Spleen (tissue), 11 donors: ENCODE data around the gene SPATA4. TPM values are rescaled to one million over a fixed set of nuclear protein-coding genes. Genes with fewer than 3 reads are reported as not detected.

Experiments
- DNase-seq: peaks from one replicate; pipeline ENCODE4 v3.0.0-alpha.2; 2020
- H3K27ac ChIP-seq, 8 donors: fragments of 200-600 bp; sonication (generic) in 7 of 8; 1 replicate in 4 of 8; 2 replicates in 4 of 8; pipeline versions ENCODE4 v1.5.0 to v1.8.0; 2016 to 2021; ENCODE audit warnings: inconsistent platforms in 4 of 8, mild to moderate bottlenecking in 4 of 8, moderate library complexity in 1 of 8
- H3K27me3 ChIP-seq, 7 donors: fragments of 200-600 bp; sonication (generic) in 6 of 7; replicated peaks in 1 of 7; 1 replicate in 4 of 7; 2 replicates in 3 of 7; pipeline versions ENCODE4 v1.5.0 to v1.8.0; 2016 to 2021; ENCODE audit warnings: inconsistent platforms in 3 of 7, mild to moderate bottlenecking in 1 of 7
- H3K36me3 ChIP-seq, 6 donors: fragments of 200-600 bp; sonication (generic) in 5 of 6; 1 replicate in 4 of 6; 2 replicates in 2 of 6; pipeline versions ENCODE4 v1.5.0 to v1.8.0; 2016 to 2021; ENCODE audit warnings: inconsistent platforms in 2 of 6
- H3K4me1 ChIP-seq, 6 donors: fragments of 200-600 bp; sonication (generic) in 5 of 6; 1 replicate in 3 of 6; 2 replicates in 3 of 6; pipeline versions ENCODE4 v1.5.0 to v1.8.0; 2016 to 2021; ENCODE audit warnings: inconsistent platforms in 3 of 6
- H3K4me3 ChIP-seq, 8 donors: fragments of 200-600 bp; sonication (generic) in 7 of 8; 1 replicate in 4 of 8; 2 replicates in 4 of 8; pipeline versions ENCODE4 v1.5.0 to v1.8.0; 2016 to 2021; ENCODE audit warnings: inconsistent platforms in 4 of 8, mild to moderate bottlenecking in 4 of 8, moderate library complexity in 2 of 8
- H3K9me3 ChIP-seq, 8 donors: fragments of 200-600 bp; sonication (generic) in 7 of 8; 1 replicate in 4 of 8; 2 replicates in 4 of 8; pipeline versions ENCODE4 v1.5.0 to v1.8.0; 2016 to 2021; ENCODE audit warnings: inconsistent platforms in 4 of 8
- CTCF ChIP-seq, 11 experiments: fragments of 200-600 bp in 7 of 11; fragments of 450-650 bp in 4 of 11; sonication (generic) in 4 of 11; IDR thresholded peaks in 8 of 11; conservative IDR thresholded peaks in 3 of 11; 1 replicate in 7 of 11; 2 replicates in 4 of 11; pipeline versions ENCODE4 v1.4.0 to v1.8.0; 2016 to 2021; ENCODE audit warnings: antibody characterized with exemption in 11 of 11, inconsistent platforms in 4 of 11, mild to moderate bottlenecking in 1 of 11
- POLR2A ChIP-seq, 3 donors: fragments of 450-650 bp; IDR thresholded peaks; one replicate each; pipeline ENCODE4 v1.5.1; 2017; ENCODE audit warnings: antibody characterized with exemption in 3 of 3, mild to moderate bottlenecking in 1 of 3
- POLR2AphosphoS5 ChIP-seq, 3 donors: sonication (generic); formaldehyde crosslinking; IDR thresholded peaks; one replicate each; pipeline ENCODE4 v1.5.1; 2017; ENCODE audit warnings: antibody characterized with exemption in 3 of 3
- WGBS, 5 donors: extraction: QIAGEN DNeasy Blood & Tissue Kit in 3 of 5; methylation state at CpG; one replicate each; pipeline versions ENCODE4 v1.1.5 to v1.1.7; 2013 to 2018; 5-methylcytosine and 5-hydroxymethylcytosine counted together
- intact Hi-C: fragments of 100-400 bp; cut with DNase I; formaldehyde crosslinking; loops from one replicate; pipeline ENCODE4 v1.15.0; 2023; ENCODE audit warnings: low total_unique reads
- polyA plus RNA-seq, 3 donors: library from polyadenylated mRNA; stranded (reverse); fragments of 200-250 nt; gene quantifications; one replicate each; pipeline ENCODE4 v1.2.1, GENCODE V29; 2013
- total RNA-seq, 7 donors: library from RNA; depleted of rRNA in 3 of 7; stranded (reverse); fragments of >200 nt in 3 of 7; fragmentation: NEBNext Ultra II Directional in 4 of 7; extraction: Animal tissue kit (Norgen Biotek cat#: 25700) in 4 of 7; gene quantifications; one replicate each; pipeline versions ENCODE4 v1.1.0 to v1.2.1, GENCODE V29; 2016 to 2021
- donor health status: healthy with polysubstance abuse.
- donor health status: DM: no; HTN: no; CAD: no; lungs with moderate emphysema.
- donor health status: DM: no; HTN: no; CAD: no.
- donor health status: Bipolar disorder and iron deficiency.
- donor health status: healthy.
- donor health status: DM: no; HTN: no; CAD: no.
- donor health status: DM: yes; HTN: yes; CAD: no.

SPATA4 gene
- total and polyA plus RNA-seq, 10 donors: not detected

- Histone ChIP-seq H3K9me3 (no peaks in the 10 kb centered on the region), H3K27ac (no peak overlapping the region), H3K4me3 (no peak overlapping the region), H3K27me3 (peaks cover 0 to 13% (median 0%) of the 10 kb centered on the region in 7 donors), H3K4me1 (no peaks in the 10 kb centered on the region), H3K36me3 (no peaks in the 10 kb centered on the region)
- TF ChIP-seq POLR2AphosphoS5 (IDR thresholded peaks at IDR 0.05) (no peak), CTCF (IDR thresholded peaks at IDR 0.05 in 8 of 11, conservative IDR thresholded peaks at IDR 0.05 in 3 of 11) (no peak), POLR2A (IDR thresholded peaks at IDR 0.05) (no peak)
- intact Hi-C loops: no loop called here
- WGBS, 5 donors: 84 to 93% (median 89%) methylated on average over 6 of the region's 6 CpGs
- DNase-seq: no peak
Measured at GRCh38 chr4:176186671-176187395, 8.6 kb downstream of the SPATA4 start.

GRCh38 chr4:176186067-176186466, 9.3 kb downstream of the SPATA4 start:
- DNase-seq: no peak
- Histone ChIP-seq H3K36me3 (no peaks in the 10 kb centered on the region), H3K27me3 (peaks cover 0 to 10% (median 0%) of the 10 kb centered on the region in 7 donors), H3K27ac (no peak overlapping the region), H3K4me1 (no peaks in the 10 kb centered on the region), H3K9me3 (no peaks in the 10 kb centered on the region), H3K4me3 (no peak overlapping the region)
- 47 to 74% (median 67%) methylated on average over 2 of the region's 2 CpGs for WGBS, 5 donors
- no peak for TF ChIP-seq POLR2AphosphoS5 (IDR thresholded peaks at IDR 0.05)
- no peak for TF ChIP-seq CTCF (IDR thresholded peaks at IDR 0.05 in 8 of 11, conservative IDR thresholded peaks at IDR 0.05 in 3 of 11)
- no peak for TF ChIP-seq POLR2A (IDR thresholded peaks at IDR 0.05)
- intact Hi-C loops: no loop called here

GRCh38 chr4:176185051-176185450, 10.3 kb downstream of the SPATA4 start:
- no peaks in the 10 kb centered on the region for H3K4me1 ChIP-seq
- intact Hi-C loops: no loop called here
- no peak for TF ChIP-seq POLR2AphosphoS5 (IDR thresholded peaks at IDR 0.05)
- TF ChIP-seq CTCF (IDR thresholded peaks at IDR 0.05 in 8 of 11, conservative IDR thresholded peaks at IDR 0.05 in 3 of 11): no peak
- TF ChIP-seq POLR2A (IDR thresholded peaks at IDR 0.05): no peak
- H3K4me3 ChIP-seq: no peak overlapping the region
- H3K27me3 ChIP-seq: peaks cover 0 to 10% (median 0%) of the 10 kb centered on the region in 7 donors
- no peak for DNase-seq
- no peaks in the 10 kb centered on the region for H3K36me3 ChIP-seq
- H3K27ac ChIP-seq: no peak overlapping the region
- 44 to 75% (median 61%) methylated on average over 1 of the region's 1 CpG for WGBS, 5 donors
- H3K9me3 ChIP-seq: no peaks in the 10 kb centered on the region

GRCh38 chr4:176163041-176163440, 32.3 kb downstream of the SPATA4 start:
- H3K36me3 ChIP-seq: peaks cover 0 to 5% (median 0%) of the 10 kb centered on the region in 6 donors
- intact Hi-C loops: no loop called here
- no peak overlapping the region for H3K27ac ChIP-seq
- H3K9me3 ChIP-seq: no peaks in the 10 kb centered on the region
- no peak overlapping the region for H3K4me3 ChIP-seq
- TF ChIP-seq POLR2A (IDR thresholded peaks at IDR 0.05): no peak
- no peak for TF ChIP-seq POLR2AphosphoS5 (IDR thresholded peaks at IDR 0.05)
- TF ChIP-seq CTCF (IDR thresholded peaks at IDR 0.05 in 8 of 11, conservative IDR thresholded peaks at IDR 0.05 in 3 of 11): no peak
- no peaks in the 10 kb centered on the region for H3K27me3 ChIP-seq
- no peak for DNase-seq
- WGBS, 5 donors: 93 to 98% (median 94%) methylated on average over 3 of the region's 3 CpGs
- no peaks in the 10 kb centered on the region for H3K4me1 ChIP-seq
